ENCODE measurements around the gene ANKLE2.

ANKLE2 gene

GRCh38 chr12:132746613-132747012 is 15.0 kb downstream of the ANKLE2 start:
- H3K4me3 ChIP-seq (ENCODE audit: low read length): no peak overlapping the region
- peak; percentile 34 for DNase-seq (ENCODE audit: low read depth)
- TF ChIP-seq, protein P1, sequence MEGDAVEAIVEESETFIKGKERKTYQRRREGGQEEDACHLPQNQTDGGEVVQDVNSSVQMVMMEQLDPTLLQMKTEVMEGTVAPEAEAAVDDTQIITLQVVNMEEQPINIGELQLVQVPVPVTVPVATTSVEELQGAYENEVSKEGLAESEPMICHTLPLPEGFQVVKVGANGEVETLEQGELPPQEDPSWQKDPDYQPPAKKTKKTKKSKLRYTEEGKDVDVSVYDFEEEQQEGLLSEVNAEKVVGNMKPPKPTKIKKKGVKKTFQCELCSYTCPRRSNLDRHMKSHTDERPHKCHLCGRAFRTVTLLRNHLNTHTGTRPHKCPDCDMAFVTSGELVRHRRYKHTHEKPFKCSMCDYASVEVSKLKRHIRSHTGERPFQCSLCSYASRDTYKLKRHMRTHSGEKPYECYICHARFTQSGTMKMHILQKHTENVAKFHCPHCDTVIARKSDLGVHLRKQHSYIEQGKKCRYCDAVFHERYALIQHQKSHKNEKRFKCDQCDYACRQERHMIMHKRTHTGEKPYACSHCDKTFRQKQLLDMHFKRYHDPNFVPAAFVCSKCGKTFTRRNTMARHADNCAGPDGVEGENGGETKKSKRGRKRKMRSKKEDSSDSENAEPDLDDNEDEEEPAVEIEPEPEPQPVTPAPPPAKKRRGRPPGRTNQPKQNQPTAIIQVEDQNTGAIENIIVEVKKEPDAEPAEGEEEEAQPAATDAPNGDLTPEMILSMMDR (IDR thresholded peaks at IDR 0.05; ENCODE audit: insufficient read depth, low read depth, low read length, missing control alignments): no peak

GRCh38 chr12:132743831-132744230 is 17.8 kb downstream of the ANKLE2 start:
- DNase-seq (ENCODE audit: low read depth): no peak
- H3K4me3 ChIP-seq (ENCODE audit: low read length): no peak overlapping the region

GRCh38 chr12:132741620-132742019 is 20.0 kb downstream of the ANKLE2 start:
- DNase-seq (ENCODE audit: low read depth): no peak
- TF ChIP-seq, protein P1 (IDR thresholded peaks at IDR 0.05; ENCODE audit: insufficient read depth, low read depth, low read length, missing control alignments): no peak
- H3K4me3 ChIP-seq (ENCODE audit: low read length): no peak overlapping the region

More at GRCh38 chr12:132743831-132744230, 17.8 kb downstream of the ANKLE2 start:
- TF ChIP-seq, protein P1 (IDR thresholded peaks at IDR 0.05; ENCODE audit: insufficient read depth, low read depth, low read length, missing control alignments): no peak

DNA sequence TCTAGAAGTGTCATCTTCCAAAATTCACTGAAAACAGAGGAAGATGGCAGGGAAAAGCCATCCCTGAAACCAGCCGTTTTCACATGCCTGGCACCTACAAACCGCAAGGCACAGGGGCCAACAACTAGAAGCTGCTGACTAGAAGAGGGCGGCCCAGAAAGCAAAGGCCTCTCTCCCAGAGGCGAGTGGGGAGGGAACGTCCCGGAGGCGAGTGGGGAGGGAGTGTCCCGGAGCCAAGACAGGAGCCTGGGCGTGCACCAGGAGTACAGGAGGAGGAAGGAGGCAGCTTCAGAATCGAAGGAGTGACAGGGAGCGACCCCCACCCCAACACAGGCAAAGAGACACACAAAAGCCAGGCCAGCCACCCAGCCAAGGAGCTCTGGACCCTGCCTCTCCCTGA is 21.0 kb downstream of the ANKLE2 start:
- H3K4me3 ChIP-seq (ENCODE audit: low read length): no peak overlapping the region
- TF ChIP-seq, protein P1 (IDR thresholded peaks at IDR 0.05; ENCODE audit: insufficient read depth, low read depth, low read length, missing control alignments): no peak
- no peak for DNase-seq (ENCODE audit: low read depth)

DNA sequence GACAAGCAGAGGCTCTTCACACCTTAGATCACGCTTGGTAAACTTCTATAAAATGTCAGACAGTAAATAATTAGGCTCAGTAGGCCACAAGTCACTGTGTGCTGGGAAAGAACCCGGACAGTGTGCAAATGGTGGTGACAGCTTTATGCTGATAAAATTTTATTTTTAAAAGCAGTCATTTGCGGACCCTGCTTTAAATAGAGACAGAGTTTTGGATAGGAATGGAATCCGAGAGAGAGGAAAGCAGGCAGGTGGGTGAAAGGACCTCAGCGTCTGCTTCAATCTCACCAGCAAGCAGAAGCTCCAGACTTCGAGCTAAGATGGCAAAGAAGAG is 21.4 kb downstream of the ANKLE2 start:
- no peak for DNase-seq (ENCODE audit: low read depth)
- H3K4me3 ChIP-seq (ENCODE audit: low read length): no peak overlapping the region
- TF ChIP-seq, protein P1 (IDR thresholded peaks at IDR 0.05; ENCODE audit: insufficient read depth, low read depth, low read length, missing control alignments): no peak

DNA sequence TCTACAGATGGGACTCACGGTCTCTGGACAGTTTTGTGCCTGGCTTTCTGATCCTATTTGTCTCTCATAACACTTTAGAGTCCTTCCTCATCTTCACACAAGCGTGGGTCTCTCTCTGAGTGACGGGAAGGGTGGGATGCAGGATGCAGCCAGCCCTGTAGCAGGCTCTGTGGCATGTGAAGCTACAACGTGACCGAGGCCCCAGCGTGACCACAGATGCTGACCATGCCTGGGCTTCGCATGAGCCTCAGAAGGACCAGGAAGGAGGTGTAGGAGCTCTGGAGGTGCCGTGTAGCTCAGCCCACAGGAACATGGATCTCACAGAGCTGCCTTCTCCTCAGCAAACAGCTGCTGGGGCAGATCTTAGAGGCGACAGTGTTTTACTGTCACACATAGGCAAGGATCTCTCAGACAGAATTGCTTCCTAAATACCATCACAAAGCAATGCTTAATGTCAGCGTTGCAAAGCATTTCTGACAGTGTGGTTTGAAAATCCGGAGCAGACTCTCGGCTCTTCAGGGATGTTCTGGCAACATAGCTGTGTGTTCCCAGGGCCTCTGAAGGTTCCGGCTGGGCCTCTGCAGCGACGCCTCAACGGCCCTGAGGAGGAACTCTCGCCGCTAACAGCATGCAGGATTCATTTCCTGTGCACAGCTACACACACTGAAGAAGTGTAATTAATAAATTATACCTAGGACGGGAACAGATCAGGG is 21.9 kb downstream of the ANKLE2 start:
- H3K4me3 ChIP-seq (ENCODE audit: low read length): no peak overlapping the region
- TF ChIP-seq, protein P1 (IDR thresholded peaks at IDR 0.05; ENCODE audit: insufficient read depth, low read depth, low read length, missing control alignments): no peak
- no peak for DNase-seq (ENCODE audit: low read depth)

DNA sequence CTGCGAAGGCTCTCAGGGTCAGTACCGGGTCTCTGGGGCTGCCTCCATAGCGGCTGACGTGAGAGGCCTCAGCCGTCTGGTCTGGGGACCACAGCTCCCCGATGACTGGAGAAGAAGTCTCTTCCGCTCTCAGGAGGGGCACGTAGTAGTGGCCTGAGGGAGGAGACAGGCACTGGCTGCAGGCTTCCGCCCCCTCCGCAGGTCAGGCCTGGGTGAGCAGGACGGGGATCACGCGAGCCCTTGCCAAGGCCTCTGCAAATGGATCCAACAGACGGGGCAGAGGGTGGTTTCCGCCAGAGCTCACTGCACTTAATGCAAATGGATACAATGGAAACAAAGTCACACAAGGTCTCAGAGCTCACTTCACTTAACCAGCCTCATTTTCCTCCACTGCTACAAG is 24.7 kb downstream of the ANKLE2 start:
- no peak overlapping the region for H3K4me3 ChIP-seq (ENCODE audit: low read length)
- TF ChIP-seq, protein P1 (IDR thresholded peaks at IDR 0.05; ENCODE audit: insufficient read depth, low read depth, low read length, missing control alignments): no peak
- DNase-seq (ENCODE audit: low read depth): no peak

All from epithelial cell of esophagus (primary cell).